GM10266 (cell line): Measurements from ENCODE around the gene SLC37A4.
"Not testable (repeated sequence)": the region's sequence is repeated elsewhere in the genome, so short reads cannot be mapped to it uniquely, and the experiment has no call there.

ENCODE experiments used
- DNase-seq: peaks from one replicate; pipeline ENCODE4 v3.0.0; 2012; ENCODE audit errors: extremely low spot score
- CTCF ChIP-seq: IDR thresholded peaks from 2 replicates; pipeline ENCODE4 v1.5.1; 2012; ENCODE audit warnings: mild to moderate bottlenecking, low read depth; ENCODE audit not compliant: control insufficient read depth, insufficient read depth; ENCODE audit errors: missing control alignments

The SLC37A4 gene

GRCh38 chr11:118997627-118998387 lies 32.9 kb downstream of the SLC37A4 start, which contains the start of gene CENATAC:
TSS of gene CENATAC (plus strand) at chr11:118998138. CDS start at chr11:118998198, 60 bp downstream.
- no peak for TF ChIP-seq CTCF

GRCh38 chr11:118996926-118997626 lies 33.6 kb downstream of the SLC37A4 start:
- no peak for TF ChIP-seq CTCF
- peak; percentile 77 for DNase-seq

More at GRCh38 chr11:118997627-118998387, 32.9 kb downstream of the SLC37A4 start, which contains the start of gene CENATAC:
- peak; percentile 99 for DNase-seq

- not testable (repeated sequence) for DNase-seq
These were observed 39.1 kb downstream of the SLC37A4 start for GRCh38 chr11:118991486-118992038.

- no peak for TF ChIP-seq CTCF
- DNase-seq, result peak; percentile 1
These were observed 42.4 kb downstream of the SLC37A4 start for GRCh38 chr11:118988280-118988679.

- DNase-seq, result peak; percentile 12
- TF ChIP-seq CTCF, result no peak
These were observed 45.9 kb downstream of the SLC37A4 start for GRCh38 chr11:118984825-118985224.

GRCh38 chr11:118984337-118984736 lies 46.3 kb downstream of the SLC37A4 start:
- DNase-seq, result not testable (repeated sequence)

- TF ChIP-seq CTCF, result no peak
- peak; percentile 7 for DNase-seq
These were observed 50.3 kb downstream of the SLC37A4 start for GRCh38 chr11:118980191-118980881.
